Heart left ventricle (tissue), 16 donors: ENCODE data around the gene TBX10. TPM values are rescaled to one million over a fixed set of nuclear protein-coding genes. Genes with fewer than 3 reads are reported as not detected.

Source experiments
- ATAC-seq, 4 donors: fragments of 200-7000 bp; cut with Tn5 transposase; one replicate each; pipeline ENCODE4 v1.9.1; 2020 to 2022; ENCODE audit warnings: moderate library complexity in 4 of 4, mild to moderate bottlenecking in 3 of 4, moderate number of reproducible peaks in 1 of 4
- DNase-seq, 5 donors: peaks; one replicate each; pipeline ENCODE4 v3.0.0-alpha.2; 2020
- H3K27ac ChIP-seq, 12 donors: fragments of 200-600 bp; sonication (generic) in 4 of 12; one replicate each; pipeline versions ENCODE4 v1.5.0 to v1.8.0; 2016 to 2022; ENCODE audit warnings: mild to moderate bottlenecking in 2 of 12
- H3K27me3 ChIP-seq, 9 donors: fragments of 200-600 bp; sonication (generic) in 2 of 9; one replicate each; pipeline versions ENCODE4 v1.5.1 to v1.8.0; 2016 to 2022; ENCODE audit warnings: mild to moderate bottlenecking in 3 of 9
- H3K36me3 ChIP-seq, 9 donors: fragments of 200-600 bp; sonication (generic) in 2 of 9; one replicate each; pipeline versions ENCODE4 v1.5.0 to v1.8.0; 2018 to 2022; ENCODE audit warnings: mild to moderate bottlenecking in 2 of 9
- H3K4me1 ChIP-seq, 12 donors: fragments of 200-600 bp; sonication (generic) in 4 of 12; one replicate each; pipeline versions ENCODE4 v1.5.0 to v1.8.0; 2016 to 2022; ENCODE audit warnings: mild to moderate bottlenecking in 3 of 12
- H3K4me3 ChIP-seq, 12 donors: fragments of 200-600 bp; sonication (generic) in 4 of 12; one replicate each; pipeline versions ENCODE4 v1.5.0 to v1.8.0; 2017 to 2022; ENCODE audit warnings: mild to moderate bottlenecking in 9 of 12, moderate library complexity in 4 of 12
- H3K9me3 ChIP-seq, 12 donors: fragments of 200-600 bp; sonication (generic) in 4 of 12; one replicate each; pipeline versions ENCODE4 v1.5.0 to v1.8.0; 2016 to 2022; ENCODE audit warnings: mild to moderate bottlenecking in 1 of 12
- POLR2A ChIP-seq, 2 donors: fragments of 450-650 bp; IDR thresholded peaks; one replicate each; pipeline ENCODE4 v1.6.1; 2017; ENCODE audit warnings: antibody characterized with exemption in 2 of 2, mild to moderate bottlenecking in 2 of 2, moderate library complexity in 2 of 2
- WGBS, 4 donors: extraction: QIAGEN DNeasy Blood & Tissue Kit in 2 of 4; methylation state at CpG; one replicate each; pipeline versions ENCODE4 v1.1.5 to v1.1.7; 2013 to 2018; 5-methylcytosine and 5-hydroxymethylcytosine counted together
- intact Hi-C, 10 donors: fragments of 100-400 bp; cut with DNase I; formaldehyde crosslinking; loops; one replicate each; pipeline versions ENCODE4 v1.11.1 to v1.14.2; 2022
- polyA plus RNA-seq, 2 donors: library from polyadenylated mRNA; stranded (reverse); fragments of 200-250 nt; gene quantifications; one replicate each; pipeline ENCODE4 v1.2.3, GENCODE V29; 2013
- total RNA-seq, 9 donors: library from RNA; depleted of rRNA in 2 of 9; stranded (reverse); fragments of >200 nt in 2 of 9; fragmentation: NEBNext Ultra II Directional in 3 of 9; extraction: Animal tissue kit (Norgen Biotek cat#: 25700) in 3 of 9; gene quantifications; one replicate each; pipeline versions ENCODE4 v1.1.0 to v1.2.4, GENCODE V29; 2016 to 2023
- TF ChIP-seq, protein P1 (sequence below), 12 donors: fragments of 200-600 bp; sonication (generic) in 4 of 12; IDR thresholded peaks; one replicate each; pipeline versions ENCODE4 v1.5.0 to v1.8.0; 2018 to 2022; ENCODE audit warnings: antibody characterized with exemption in 12 of 12, mild to moderate bottlenecking in 5 of 12
- donor health status: ischemic (EF 13 %, LVEDD 7.1; RV severe dilation, severe dysfunction).
- donor health status: healthy with polysubstance abuse.
- donor health status: DM: no; HTN: yes; CAD: no.
- donor health status: DM: no; HTN: no; CAD: no.
- donor health status: ischemic (EF 25% LVEDD 6.9; RV normal size, moderate dysfunction).
- donor health status: ischemic (EF 25% LVEDD 5.7; RV mildly dilated, moderate dysfunction).
- donor health status: healthy.
- donor health status: DM: yes; HTN: yes; CAD: no.
- donor health status: ischemic (EF 35%, LVEDD 5.7; RV mildly dilated, moderate dysfunction).
- donor health status: nonischemic (EF 11% LVEDD 7.7; RV severe dilation, severe dysfunction).
- donor health status: DM: yes; HTN: yes; CAD: no.
- donor health status: PGD.
- donor health status: ischemic (EF 29% LVEDD 5.4; RV normal size, mild dysfunction).
- donor health status: nonischemic (EF 23%, LVEDD 6.1; RV moderate dilation, normal function).

TBX10 gene
- total and polyA plus RNA-seq, 11 donors: 0.11 to 0.30 TPM; not detected in 9

- H3K27me3 ChIP-seq: no peaks in the 10 kb centered on the region
- WGBS, 4 donors: 87 to 92% (median 89%) methylated on average over 14 to 21 of the region's 21 CpGs
- DNase-seq (no peak), ATAC-seq (peak in 1 of 4 donors; percentile 0)
- H3K4me1 ChIP-seq: peaks cover 0 to 47% (median 12%) of the 10 kb centered on the region in 12 donors
- intact Hi-C loops: loop anchor here in 2 of 10 donors (1.0 to 5.0 kb wide), 2 partner anchors 21 to 78 kb away; partner anchors contain the start of genes NDUFV1 (in 2 of the 2), CDK2AP2 (in 1 of the 2) and PITPNM1 (in 1 of the 2)
- H3K9me3 ChIP-seq: no peaks in the 10 kb centered on the region
- peaks cover 0 to 44% (median 24%) of the 10 kb centered on the region in 9 donors for H3K36me3 ChIP-seq
- TF ChIP-seq, protein P1, sequence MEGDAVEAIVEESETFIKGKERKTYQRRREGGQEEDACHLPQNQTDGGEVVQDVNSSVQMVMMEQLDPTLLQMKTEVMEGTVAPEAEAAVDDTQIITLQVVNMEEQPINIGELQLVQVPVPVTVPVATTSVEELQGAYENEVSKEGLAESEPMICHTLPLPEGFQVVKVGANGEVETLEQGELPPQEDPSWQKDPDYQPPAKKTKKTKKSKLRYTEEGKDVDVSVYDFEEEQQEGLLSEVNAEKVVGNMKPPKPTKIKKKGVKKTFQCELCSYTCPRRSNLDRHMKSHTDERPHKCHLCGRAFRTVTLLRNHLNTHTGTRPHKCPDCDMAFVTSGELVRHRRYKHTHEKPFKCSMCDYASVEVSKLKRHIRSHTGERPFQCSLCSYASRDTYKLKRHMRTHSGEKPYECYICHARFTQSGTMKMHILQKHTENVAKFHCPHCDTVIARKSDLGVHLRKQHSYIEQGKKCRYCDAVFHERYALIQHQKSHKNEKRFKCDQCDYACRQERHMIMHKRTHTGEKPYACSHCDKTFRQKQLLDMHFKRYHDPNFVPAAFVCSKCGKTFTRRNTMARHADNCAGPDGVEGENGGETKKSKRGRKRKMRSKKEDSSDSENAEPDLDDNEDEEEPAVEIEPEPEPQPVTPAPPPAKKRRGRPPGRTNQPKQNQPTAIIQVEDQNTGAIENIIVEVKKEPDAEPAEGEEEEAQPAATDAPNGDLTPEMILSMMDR (IDR thresholded peaks at IDR 0.05): no peak
- TF ChIP-seq POLR2A (IDR thresholded peaks at IDR 0.05): no peak
- H3K27ac ChIP-seq: peak overlapping the region in 11 of 12 donors; percentile 93 to 100 (median 99)
- peak overlapping the region in 10 of 12 donors; percentile 62 to 97 (median 86) for H3K4me3 ChIP-seq
Measured at GRCh38 chr11:67584881-67585873, 54.4 kb downstream of the TBX10 start.

DNA sequence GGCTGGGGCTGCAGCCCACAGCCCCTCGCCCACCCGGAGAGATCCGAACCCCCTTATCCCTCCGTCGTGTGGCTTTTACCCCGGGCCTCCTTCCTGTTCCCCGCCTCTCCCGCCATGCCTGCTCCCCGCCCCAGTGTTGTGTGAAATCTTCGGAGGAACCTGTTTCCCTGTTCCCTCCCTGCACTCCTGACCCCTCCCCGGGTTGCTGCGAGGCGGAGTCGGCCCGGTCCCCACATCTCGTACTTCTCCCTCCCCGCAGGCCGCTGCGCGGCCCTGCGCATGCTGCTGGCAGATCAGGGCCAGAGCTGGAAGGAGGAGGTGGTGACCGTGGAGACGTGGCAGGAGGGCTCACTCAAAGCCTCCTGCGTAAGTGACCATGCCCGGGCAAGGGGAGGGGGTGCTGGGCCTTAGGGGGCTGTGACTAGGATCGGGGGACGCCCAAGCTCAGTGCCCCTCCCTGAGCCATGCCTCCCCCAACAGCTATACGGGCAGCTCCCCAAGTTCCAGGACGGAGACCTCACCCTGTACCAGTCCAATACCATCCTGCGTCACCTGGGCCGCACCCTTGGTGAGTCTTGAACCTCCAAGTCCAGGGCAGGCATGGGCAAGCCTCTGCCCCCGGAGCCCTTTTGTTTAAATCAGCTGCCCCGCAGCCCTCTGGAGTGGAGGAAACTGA lies 55.2 kb downstream of the TBX10 start:
- intact Hi-C loops: loop anchor here in 2 of 10 donors (1.0 to 5.0 kb wide), 2 partner anchors 22 to 77 kb away; partner anchors contain the start of genes NDUFV1 (in 2 of the 2), CDK2AP2 (in 1 of the 2) and PITPNM1 (in 1 of the 2)
- ATAC-seq (peak; percentile 55 to 78 (median 72)), DNase-seq (peak; percentile 77 to 87 (median 85))
- Histone ChIP-seq H3K27ac (peak overlapping the region; percentile 93 to 100 (median 99)), H3K4me3 (peak overlapping the region; percentile 49 to 97 (median 81)), H3K9me3 (no peaks in the 10 kb centered on the region), H3K4me1 (peaks cover 0 to 53% (median 12%) of the 10 kb centered on the region in 12 donors), H3K27me3 (no peaks in the 10 kb centered on the region), H3K36me3 (peaks cover 0 to 44% (median 23%) of the 10 kb centered on the region in 9 donors)
- TF ChIP-seq, protein P1 (IDR thresholded peaks at IDR 0.05): no peak
- TF ChIP-seq POLR2A (IDR thresholded peaks at IDR 0.05): no peak
- 7 to 21% (median 17%) methylated on average over 18 to 33 of the region's 33 CpGs for WGBS, 4 donors

- 2 to 4% (median 3%) methylated on average over 28 to 81 of the region's 81 CpGs for WGBS, 4 donors
- Histone ChIP-seq H3K9me3 (no peaks in the 10 kb centered on the region), H3K27me3 (no peaks in the 10 kb centered on the region), H3K36me3 (peaks cover 0 to 39% (median 21%) of the 10 kb centered on the region in 9 donors), H3K4me1 (peaks cover 0 to 57% (median 12%) of the 10 kb centered on the region in 12 donors), H3K27ac (peak within 1 kb of the TSS; percentile 93 to 100 (median 99)), H3K4me3 (peak within 1 kb of the TSS; percentile 49 to 97 (median 81))
- TF ChIP-seq, protein P1 (IDR thresholded peaks at IDR 0.05): peak; percentile 56 to 92 (median 86)
- TF ChIP-seq POLR2A (IDR thresholded peaks at IDR 0.05): peak; percentile 78 to 97
- ATAC-seq (peak; percentile 92 to 97 (median 97)), DNase-seq (peak; percentile 93 to 96 (median 95))
- intact Hi-C loops: loop anchor here in 4 of 10 donors (1.0 to 5.0 kb wide), 4 partner anchors 23 to 76 kb away; partner anchors contain the start of genes NDUFV1 (in 4 of the 4), CDK2AP2 (in 1 of the 4) and PITPNM1 (in 1 of the 4)
Measured at GRCh38 chr11:67583247-67584204, 56.0 kb downstream of the TBX10 start, which contains the start of gene GSTP1. GSTP1 (plus strand) TSS chr11:67583812; CDS start chr11:67583844, 32 bp downstream.
